Suprapubic skin (tissue), 4 donors: ENCODE data around the gene GFOD1.

Source experiments
- CTCF ChIP-seq, 2 donors: fragments of 200-600 bp in 1 of 2; fragments of 450-650 bp in 1 of 2; sonication (generic) in 1 of 2; IDR thresholded peaks; one replicate each; pipeline ENCODE4 v1.5.1; 2016 to 2019; ENCODE audit warnings: antibody characterized with exemption in 2 of 2, mild to moderate bottlenecking in 1 of 2, moderate library complexity in 1 of 2
- EP300 ChIP-seq: sonication (generic); formaldehyde crosslinking; IDR thresholded peaks from one replicate; pipeline ENCODE4 v1.6.1; 2017; ENCODE audit warnings: antibody characterized with exemption
- POLR2A ChIP-seq, 2 donors: fragments of 450-650 bp; IDR thresholded peaks; one replicate each; pipeline ENCODE4 v1.6.1; 2017; ENCODE audit warnings: antibody characterized with exemption in 2 of 2, mild to moderate bottlenecking in 2 of 2, moderate library complexity in 2 of 2
- POLR2AphosphoS5 ChIP-seq, 3 donors: sonication (generic); formaldehyde crosslinking; IDR thresholded peaks; one replicate each; pipeline ENCODE4 v1.6.1; 2017; ENCODE audit warnings: antibody characterized with exemption in 3 of 3

GRCh38 chr6:13328076-13328874 is 159.1 kb downstream of the GFOD1 start, which contains the start of gene TBC1D7:
- peak in 1 of 2 donors; percentile 7 for TF ChIP-seq CTCF (IDR thresholded peaks at IDR 0.05)
- peak; percentile 38 to 80 for TF ChIP-seq POLR2A (IDR thresholded peaks at IDR 0.05)
- TF ChIP-seq POLR2AphosphoS5 (IDR thresholded peaks at IDR 0.05) = peak in 2 of 3 donors; percentile 5 to 6
- TF ChIP-seq EP300 = no peak
